Epidermal melanocyte (primary cell): Measurements from ENCODE around the gene RCOR2.
A peak's percentile ranks its signal among the peaks of the same experiment; 100 is the strongest.
"Not testable (repeated sequence)": the region's sequence is repeated elsewhere in the genome, so short reads cannot be mapped to it uniquely, and the experiment has no call there.

Source experiments
- DNase-seq: peaks from one replicate; pipeline ENCODE4 v3.0.0; 2011; ENCODE audit warnings: low spot score; ENCODE audit not compliant: insufficient read length

The RCOR2 gene

DNA sequence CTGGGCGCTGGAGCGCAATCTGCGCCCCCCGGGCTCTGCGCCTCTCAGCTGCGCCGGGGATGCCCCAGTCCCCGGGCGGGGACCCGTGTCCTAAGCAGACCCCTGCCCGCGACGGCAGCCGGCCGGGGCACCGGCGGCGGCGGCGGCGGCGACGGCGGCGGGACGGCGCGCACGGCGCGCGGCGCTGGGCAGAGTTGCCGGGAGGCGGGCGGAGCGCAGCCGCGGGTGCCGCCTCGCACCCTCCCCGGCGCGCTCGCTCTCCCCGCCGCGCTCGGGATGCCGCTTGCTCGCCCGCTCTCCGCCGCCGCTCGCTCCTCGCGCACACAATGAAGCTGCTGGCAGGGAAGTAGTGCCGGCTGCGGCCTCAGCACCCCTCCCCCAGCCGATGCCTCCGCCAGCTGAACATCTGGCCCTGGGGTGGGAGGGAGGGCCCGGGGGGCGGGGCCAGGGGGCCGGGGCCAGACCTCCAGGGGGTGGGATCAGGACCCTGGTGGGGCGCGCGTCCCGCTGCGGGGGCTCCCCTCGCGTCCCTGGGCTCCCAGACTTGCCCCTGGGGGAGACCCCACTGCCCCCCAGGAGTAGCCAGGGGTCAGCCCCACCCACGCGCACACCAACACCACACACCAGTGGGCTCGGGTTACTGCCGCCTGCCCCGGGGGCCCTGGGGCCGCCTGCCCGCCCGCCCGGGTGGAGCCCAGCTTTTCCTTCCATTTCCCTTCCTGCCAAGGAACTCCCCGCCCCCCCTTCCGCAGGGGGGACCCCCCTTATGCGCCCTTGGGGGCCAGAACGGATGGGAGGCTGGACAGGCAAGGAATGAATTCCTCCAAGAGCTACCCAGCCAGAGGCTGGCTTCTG lies at the start of gene RCOR2:
Gene RCOR2 (minus strand): TSS at position 328 of the 855 bp plus-strand sequence. CDS start 708 bp downstream, outside the sequence.
- DNase-seq = peak; percentile 98

DNA sequence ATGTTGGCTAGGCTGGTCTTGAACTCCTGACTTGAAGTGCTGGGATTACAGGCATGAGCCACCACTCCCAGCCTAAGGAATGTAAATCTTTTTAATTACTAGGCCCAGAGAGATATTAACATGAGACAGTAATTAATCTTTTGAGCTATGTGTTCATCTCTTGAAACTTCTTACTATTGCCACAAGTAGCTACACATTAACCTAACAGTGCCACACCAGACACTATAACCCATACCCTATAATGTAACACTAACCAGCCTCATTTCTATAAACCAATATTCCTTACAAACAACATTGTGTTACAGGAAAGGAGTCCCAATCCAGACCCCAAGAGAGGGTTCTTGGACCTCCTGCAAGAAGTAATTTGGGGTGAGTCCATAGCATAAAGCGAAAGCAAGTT lies 49.5 kb upstream of the RCOR2 start:
- DNase-seq = no peak

DNA sequence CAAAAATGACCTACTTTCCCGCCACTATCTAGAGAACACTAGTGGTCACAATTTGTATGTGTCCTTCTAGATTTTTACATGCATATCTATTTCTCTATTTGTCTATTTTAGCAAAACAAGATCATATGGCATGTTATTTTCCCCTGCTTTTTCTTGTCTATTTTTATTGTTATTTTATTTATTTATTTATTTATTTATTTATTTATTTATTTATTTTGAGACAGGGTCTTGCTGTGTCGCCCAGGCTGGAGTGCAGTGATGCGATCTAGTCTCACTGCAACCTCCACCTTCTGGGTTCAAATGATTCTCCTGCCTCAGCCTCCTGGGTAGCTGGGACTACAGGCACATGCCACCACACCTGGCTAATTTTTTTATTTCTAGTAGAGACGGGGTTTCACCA lies 46.9 kb upstream of the RCOR2 start:
- not testable (repeated sequence) for DNase-seq

DNA sequence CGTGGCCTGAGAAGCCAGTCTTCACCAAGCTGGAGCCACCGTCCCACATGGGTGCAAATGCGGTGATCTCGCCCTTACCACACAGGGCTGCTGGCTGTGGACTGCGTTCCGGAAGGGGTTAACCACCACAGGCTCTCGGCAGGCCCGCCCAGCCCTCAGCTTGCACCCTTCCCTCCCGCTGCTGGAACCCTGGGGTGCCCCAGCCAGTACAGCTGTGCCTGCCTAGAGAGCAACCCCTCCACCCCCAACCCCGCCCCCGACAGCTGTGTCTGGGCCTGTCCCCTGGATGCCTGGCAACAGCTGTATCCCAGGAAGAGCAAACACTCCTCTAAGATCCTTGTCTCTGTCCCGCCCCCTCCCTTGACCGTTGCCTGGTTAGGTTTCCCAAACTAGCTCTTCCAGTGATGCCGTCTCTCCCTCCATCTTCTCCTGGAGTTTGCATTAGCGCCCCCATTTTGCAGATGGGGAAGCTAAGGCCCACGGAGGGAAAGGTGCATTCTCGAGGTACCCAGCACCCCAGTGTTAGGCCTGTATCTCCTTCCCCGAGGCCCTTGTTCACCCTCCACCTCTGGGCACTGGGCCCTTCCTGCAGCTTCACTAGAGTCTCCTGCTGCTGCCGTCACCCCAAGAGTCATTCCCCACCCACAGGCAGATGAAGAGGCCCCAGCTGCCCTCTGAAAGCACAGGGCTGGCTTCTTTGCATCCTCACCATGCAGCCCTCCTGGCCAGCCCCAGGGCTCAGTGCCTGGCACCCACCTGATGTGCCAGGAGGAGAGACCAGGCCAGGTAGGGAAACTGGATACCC lies 44.8 kb upstream of the RCOR2 start:
- no peak for DNase-seq

DNA sequence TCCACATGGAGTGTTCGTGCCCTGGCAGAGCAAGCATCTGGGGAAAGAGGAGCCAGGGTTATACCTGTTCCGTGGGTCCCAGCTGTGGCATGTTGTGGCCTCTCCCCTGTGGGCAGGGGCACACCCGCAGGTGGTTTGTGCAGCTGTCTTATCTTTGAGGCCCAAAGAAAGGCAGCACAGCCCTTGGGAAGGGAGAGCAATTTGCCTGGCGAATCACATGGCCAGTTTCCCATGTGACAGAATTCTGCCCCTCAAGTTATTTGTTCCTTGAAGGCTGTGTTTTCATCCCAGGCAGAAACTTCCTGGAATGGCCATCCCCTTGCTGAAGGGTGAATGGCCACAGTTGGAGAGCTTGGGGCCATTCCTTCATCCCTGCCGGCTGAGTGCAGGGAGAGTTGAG lies 41.0 kb upstream of the RCOR2 start:
- no peak for DNase-seq

DNA sequence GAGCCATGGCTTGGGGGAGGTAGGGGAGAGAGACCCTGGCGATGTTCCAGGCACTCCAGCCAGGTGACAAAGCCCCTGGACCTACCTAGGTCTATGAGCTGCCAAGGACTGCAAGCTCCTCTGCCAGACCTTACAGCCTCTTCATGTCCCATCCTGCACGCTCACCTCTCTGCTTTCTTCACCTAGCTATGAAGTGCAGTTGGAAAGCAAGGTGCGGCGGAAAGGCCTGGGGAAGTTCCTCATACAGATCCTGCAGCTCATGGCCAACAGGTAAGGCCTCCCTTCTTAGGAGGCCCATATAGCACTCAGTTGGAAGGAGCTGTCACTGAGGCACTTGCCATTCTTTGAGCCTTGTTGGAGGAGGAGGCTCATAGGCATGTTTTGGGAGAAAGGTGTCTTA lies 35.6 kb upstream of the RCOR2 start:
- DNase-seq = no peak

DNA sequence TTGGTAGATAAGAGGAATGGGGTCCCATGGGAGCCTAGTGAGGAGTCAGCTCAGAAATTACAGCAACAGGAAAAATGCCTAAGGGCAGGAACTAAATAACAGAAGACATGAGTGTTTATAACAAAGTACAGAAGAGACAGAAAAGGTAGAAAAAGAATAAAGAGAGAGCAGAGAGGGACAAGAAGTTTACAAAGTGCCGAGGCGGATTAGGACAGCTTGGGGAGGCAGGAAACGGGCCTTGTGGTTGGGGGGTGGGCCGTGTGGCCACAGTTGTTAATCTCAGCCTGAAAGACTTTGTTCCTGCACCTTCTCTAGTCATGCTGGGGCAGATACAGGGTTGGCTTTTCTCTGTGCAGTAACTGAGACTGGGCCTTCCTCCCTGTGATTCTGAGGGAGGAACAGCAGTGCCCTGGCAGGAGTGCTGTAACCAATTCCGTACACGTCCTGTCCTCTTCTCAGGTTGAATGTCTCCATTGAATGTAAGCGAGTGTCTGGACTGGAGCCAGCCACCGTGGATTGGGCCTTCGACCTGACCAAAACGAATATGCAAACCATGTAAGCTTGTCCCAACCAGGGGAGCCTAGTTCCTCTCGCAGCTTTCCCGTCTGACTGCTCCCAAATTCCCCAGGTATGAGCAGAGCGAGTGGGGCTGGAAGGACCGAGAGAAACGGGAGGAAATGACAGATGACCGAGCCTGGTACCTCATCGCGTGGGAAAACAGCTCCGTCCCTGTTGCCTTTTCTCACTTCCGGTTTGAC lies 35.0 kb upstream of the RCOR2 start:
- DNase-seq = no peak

DNA sequence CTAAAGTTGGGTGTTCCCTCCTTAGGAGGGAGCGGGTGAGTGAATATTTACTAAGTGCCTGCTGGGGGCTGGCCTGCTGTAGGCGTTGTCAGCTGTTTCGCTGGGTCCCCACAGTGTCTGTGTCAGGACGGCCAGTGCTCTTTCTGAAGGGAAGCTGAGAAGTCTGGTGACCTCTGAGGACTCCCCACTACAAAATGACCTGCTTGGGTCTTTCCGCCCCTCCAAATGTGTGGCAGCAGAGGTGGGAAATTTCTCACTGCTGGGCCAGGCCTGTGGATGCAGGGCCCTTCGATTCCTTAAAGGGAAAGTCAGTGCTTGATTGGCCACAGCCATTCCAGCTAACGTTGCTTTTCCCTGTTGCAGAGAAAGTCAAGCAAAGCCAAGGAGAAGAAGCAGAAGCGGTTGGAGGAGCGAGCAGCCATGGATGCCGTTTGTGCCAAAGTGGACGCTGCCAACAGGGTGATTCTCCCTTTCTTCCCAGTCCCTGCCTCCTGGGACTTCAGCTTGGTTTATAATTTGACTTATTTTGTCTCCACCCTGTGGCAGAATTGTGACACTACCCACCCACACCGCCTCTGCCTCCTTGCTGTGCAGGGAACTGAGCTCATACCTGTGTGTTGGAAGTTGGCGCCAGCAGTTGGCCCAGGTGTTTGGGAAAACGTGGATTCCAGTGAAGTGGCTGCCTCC lies 28.7 kb upstream of the RCOR2 start:
- DNase-seq = peak; percentile 82

DNA sequence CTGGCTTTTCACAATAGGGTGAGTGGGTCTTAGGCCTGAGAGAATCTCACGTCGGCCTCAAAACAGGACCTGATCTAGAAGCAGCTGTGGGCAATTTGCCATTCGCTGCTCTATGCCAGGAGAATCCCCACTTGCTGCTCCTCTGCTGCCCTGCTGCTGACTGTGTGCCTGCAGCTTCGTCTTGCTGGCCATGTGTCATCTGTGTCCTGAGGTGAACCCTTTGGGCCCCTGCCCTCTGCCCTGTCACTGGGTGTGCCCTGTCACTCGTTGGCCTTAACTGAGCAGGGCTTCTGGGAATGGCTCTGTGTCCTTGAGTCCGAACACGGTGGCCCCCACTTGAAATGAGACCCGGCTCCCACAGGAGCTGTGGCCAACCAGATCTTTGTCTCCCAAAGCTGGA lies 28.0 kb upstream of the RCOR2 start:
- DNase-seq = no peak

DNA sequence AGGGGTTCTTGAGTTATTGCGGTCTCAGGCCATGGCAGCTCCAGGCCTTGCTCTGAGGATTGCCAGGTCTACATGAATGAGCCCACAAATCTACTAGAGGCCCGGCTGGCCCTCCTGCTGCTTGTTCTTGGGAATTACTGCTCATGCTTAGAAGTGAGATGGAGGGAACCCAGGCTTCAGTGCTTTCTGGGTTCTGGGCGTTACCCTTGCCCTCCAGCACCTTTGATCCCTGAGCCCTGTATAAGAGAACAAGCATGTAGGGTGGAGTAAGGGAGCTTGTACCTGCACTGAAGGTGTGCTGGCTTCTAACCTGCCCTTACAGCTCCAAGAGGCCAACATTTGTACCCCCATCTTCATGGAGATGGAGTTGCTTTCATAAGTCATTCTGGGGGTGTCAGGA lies 25.8 kb upstream of the RCOR2 start:
- DNase-seq = no peak

DNA sequence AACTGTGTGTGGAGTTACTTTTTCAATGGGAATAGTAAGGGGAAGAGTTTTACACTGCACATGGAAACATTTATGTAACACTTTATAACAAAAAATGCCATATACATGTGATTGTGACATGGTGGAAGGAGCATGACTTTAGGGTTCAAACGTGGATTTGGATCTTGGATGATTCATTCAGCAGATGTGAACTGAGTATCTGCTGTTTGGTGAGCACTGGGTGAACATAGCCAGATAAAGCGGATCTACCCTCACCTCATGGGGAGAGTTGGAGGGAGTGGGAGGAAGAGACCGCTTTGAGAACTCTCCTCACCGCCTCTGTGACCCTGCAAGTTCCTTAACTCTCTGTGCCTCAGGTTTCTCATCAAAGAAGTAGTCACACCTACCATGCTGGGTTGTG lies 24.9 kb upstream of the RCOR2 start:
- no peak for DNase-seq

DNA sequence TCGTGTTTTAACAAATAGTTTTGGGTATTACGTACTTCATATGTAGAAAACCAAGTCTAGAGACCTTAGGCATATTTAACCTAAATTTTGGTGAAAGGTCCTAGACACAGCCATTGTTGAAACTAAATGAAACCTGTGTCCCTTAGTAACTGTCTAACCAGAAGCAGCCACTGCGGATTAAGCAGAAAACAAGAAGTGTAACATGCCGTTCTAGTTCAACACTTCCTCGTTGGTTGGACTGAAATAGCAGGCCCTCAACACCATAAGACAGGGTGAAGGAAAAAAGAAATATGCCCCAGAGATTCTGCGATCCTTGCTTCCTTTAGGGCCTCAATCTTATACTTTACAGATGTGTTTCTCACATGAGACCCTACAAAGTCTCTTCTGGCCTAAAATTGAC lies 23.8 kb upstream of the RCOR2 start:
- peak; percentile 7 for DNase-seq

DNA sequence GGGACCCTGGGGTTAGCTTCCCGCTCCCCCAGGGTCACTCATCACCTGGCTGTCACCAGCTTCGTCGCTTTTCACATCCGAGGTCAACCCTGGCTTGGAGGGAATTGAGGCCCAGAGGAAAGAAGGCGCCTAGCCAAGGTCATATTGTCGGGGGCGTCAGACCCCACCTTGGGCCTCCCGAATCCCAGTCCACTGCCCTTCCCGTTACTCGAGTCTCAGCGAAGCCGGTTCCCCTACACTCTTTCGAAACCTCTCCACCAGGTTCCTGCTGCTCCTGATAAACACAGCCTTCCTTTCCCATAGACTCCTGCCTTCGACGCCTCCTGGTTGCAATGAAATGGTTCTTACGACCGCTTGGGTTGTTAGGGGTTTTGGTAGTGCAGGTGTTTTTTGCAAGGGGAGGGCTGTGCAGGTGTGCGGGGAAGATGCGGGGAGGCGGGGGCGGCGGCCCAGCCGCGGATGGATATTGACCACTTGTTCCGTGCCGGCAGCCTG lies 22.5 kb upstream of the RCOR2 start:
- no peak for DNase-seq

DNA sequence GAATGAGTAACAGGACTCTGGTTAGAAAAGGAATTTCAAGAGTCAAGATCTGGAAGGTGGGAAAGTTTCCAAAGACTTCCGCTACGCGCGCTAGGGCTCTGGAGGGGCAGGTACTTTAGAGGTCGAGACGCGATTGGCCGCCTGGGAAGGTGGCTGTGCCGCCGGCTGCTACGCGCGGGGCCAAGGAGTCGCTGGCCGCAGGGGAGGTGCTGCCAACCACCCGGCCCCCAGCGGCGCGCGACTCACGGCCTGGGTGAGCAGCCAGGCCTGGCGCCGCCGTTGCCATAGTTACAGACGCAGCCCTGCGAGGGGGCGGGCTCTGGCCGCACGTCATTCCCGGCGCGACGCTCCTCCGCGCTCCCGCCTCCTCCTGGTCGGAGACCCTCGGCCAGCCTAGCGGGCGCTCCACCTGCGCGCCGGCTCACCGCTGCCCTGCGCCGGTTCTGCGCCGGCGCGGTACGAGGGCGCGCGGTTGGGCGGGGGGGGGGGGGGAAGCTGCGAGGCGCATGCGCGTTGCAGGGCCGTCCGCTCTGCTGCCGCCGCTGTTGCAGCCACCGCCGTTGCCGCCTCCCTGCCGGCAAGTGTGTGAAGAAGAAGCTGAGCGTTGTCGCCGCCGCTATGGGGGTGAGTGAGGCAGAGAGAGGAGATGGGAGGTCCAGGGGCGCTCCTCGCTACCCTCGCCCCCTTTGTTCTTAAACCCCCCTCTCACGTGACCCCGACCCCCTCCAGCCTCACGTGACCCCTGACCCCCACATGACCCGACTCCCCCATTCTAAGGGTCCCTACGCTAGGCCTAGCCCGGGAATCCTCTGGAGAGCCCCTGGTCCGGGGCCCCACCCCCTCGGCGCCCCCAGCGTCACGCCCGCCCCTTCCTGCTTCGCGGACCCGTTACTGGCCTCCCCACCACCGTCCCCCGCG lies 21.8 kb upstream of the RCOR2 start, which contains the start of gene NAA40:
Gene NAA40 (plus strand): TSS at position 524 of the 918 bp plus-strand sequence. CDS start 95 bp downstream, at position 619.
- DNase-seq = peak; percentile 75

DNA sequence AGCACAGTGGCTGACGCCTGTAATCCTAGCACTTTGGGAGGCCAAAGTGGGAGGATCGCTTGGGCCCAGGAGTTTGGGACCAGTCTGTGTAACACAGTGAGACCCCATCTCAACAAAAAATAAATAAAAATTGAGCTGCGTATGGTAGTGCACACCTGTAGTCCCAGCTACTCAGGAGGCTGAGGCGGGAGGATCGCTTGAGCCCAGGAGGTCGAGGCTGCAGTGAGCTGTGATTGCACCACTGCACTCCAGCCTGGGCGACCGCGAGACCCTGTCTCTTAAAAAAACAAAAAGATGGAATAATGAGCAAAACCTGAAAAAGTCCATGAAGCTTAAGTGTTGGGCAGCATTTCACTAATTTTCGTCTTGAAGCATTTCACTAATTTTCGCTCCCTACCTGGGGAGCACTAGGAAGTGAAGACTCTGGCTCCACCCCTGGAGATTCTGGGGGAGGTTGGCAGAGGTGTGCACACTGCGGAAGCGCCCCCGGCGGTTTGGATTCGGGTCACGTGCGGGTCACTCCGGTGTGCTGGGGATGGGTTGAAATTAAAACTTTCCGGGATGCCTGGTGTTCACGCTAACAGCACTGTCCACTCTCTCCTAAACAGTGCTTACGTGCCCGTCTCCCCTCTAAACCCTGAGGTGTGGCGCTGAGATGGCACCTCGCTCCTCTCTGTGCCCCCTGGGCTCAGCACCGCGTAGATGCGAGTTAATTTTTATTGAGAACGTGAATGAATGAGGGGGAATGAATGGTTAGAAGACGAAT lies 20.9 kb upstream of the RCOR2 start:
- DNase-seq = no peak

DNA sequence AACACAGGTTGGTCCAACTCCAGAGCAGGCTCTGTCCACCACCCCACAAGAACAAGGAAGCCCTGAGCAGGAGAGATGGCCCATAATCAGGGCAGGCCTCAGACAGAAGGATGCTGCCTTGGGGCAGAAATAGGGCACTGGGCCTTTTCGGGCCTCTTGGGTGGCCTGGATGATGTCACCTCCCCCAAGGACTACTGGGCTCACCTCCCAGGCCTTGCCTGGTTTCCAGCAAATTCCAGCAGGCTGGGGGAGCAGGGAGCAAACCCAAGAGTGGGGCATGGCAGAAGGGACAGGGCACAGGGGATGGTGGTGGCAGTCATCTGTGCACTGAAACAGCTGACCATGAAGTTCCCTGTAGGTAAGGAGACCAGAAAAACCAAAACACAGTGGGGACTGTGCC lies 16.5 kb upstream of the RCOR2 start:
- no peak for DNase-seq

DNA sequence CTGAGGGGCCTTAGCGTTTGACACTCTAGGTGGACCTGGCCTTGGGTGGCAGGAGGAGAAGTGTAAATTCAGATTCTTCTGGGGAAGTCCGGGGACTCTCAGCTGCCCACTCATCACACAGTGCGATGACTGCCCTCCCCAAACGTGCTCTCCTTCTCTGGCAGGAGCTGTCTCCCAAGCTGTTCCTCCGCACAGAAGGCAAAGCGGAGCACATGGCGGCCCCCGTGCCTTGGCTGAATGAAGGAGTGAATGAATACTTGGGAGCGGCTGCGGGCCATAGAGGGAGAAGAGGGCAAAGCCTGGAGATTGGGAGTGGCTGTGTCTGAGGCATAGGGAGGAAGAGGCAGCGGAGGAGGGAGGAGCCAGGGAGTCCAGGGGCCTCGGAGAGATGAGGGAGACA lies 14.9 kb upstream of the RCOR2 start:
- DNase-seq = peak; percentile 1

DNA sequence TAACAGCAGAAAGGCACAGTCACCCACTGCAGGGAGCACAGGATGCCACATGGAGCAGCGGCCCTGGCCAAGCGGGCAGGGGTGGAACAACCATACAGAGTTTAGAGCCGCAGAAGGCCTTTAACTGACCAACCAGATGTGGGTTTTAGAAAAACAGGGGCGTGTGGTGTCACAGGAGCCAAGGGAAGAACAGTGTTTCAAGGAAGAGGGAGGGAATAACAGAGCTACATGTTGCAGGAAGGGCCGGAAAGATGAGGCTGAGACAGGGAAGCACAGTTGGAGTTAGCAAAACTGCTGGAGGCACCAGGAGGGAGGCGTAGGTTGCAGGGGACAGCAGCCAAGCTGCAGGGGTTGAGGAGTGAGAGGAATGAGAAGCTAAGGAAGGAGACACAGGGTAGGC lies 14.1 kb upstream of the RCOR2 start:
- peak; percentile 0 for DNase-seq

DNA sequence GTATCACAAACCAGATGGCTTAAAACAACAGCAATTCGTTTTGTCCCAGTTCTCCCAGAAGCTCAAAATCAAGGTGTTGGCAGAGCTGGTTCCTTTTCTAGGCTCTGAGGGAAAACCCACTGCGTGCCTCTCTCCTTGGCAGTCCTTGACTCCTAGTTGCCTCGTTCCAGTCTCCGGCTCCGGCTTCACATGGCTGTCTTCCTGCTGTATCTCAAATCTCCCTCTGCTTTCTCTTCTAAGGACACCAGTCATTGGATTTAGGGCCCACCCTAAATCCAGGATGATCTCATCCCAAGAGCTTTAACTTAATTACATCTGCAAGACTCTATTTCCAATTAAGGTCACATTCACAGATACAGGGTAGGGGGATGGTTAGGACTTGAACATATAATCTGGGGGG lies 12.7 kb upstream of the RCOR2 start:
- no peak for DNase-seq
